ENCODE results near the gene RACK1.
A peak's percentile ranks its signal among the peaks of the same experiment; 100 is the strongest.
"Not testable (repeated sequence)": the region's sequence is repeated elsewhere in the genome, so short reads cannot be mapped to it uniquely, and the experiment has no call there.

RACK1 gene

GRCh38 chr5:181219262-181220177 is 24.2 kb downstream of the RACK1 start:
- TF ChIP-seq, protein P1, sequence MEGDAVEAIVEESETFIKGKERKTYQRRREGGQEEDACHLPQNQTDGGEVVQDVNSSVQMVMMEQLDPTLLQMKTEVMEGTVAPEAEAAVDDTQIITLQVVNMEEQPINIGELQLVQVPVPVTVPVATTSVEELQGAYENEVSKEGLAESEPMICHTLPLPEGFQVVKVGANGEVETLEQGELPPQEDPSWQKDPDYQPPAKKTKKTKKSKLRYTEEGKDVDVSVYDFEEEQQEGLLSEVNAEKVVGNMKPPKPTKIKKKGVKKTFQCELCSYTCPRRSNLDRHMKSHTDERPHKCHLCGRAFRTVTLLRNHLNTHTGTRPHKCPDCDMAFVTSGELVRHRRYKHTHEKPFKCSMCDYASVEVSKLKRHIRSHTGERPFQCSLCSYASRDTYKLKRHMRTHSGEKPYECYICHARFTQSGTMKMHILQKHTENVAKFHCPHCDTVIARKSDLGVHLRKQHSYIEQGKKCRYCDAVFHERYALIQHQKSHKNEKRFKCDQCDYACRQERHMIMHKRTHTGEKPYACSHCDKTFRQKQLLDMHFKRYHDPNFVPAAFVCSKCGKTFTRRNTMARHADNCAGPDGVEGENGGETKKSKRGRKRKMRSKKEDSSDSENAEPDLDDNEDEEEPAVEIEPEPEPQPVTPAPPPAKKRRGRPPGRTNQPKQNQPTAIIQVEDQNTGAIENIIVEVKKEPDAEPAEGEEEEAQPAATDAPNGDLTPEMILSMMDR (IDR thresholded peaks at IDR 0.05; ENCODE audit: unreplicated experiment in 3 of 3) = no peak
- no peaks in the 10 kb centered on the region for H3K9me3 Mint-ChIP-seq

DNA sequence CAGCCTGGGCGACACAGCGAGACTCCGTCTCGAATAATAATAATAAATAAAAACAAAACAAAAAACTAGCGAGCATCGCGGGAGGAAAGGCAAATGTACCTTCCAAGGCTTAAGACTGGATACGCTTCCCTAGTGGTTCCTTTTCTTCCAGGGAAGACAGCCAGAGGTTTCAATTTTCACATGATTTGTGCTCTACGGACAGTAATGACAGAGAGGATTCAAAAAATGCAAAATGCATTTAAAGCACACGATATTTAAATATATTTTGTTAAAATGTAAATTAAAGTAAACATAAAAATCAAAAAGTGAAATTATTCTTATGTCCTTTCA is 24.9 kb downstream of the RACK1 start:
- H3K4me3 Mint-ChIP-seq = peak overlapping the region; percentile 85 to 94 (median 93)
- peaks cover 36% of the 10 kb centered on the region for H3K27me3 Mint-ChIP-seq (ENCODE audit: low read depth)
- no peaks in the 10 kb centered on the region for H3K36me3 Mint-ChIP-seq (ENCODE audit: low read depth)
- peaks cover 18% of the 10 kb centered on the region for H3K4me1 Mint-ChIP-seq
- no peak overlapping the region for H3K27ac Mint-ChIP-seq
- TF ChIP-seq, protein P1 (IDR thresholded peaks at IDR 0.05; ENCODE audit: unreplicated experiment in 3 of 3) = no peak
- no peaks in the 10 kb centered on the region for H3K9me3 Mint-ChIP-seq

More at GRCh38 chr5:181219262-181220177, 24.2 kb downstream of the RACK1 start:
- Mint-ChIP-seq H3K27me3 (ENCODE audit: low read depth) (peaks cover 31% of the 10 kb centered on the region), H3K36me3 (ENCODE audit: low read depth) (no peaks in the 10 kb centered on the region), H3K4me1 (peaks cover 24% of the 10 kb centered on the region), H3K4me3 (peak overlapping the region; percentile 70 to 76 (median 72)), H3K27ac (no peak overlapping the region)

- peaks cover 41% of the 10 kb centered on the region for H3K27me3 Mint-ChIP-seq (ENCODE audit: low read depth)
- peak overlapping the region; percentile 85 to 94 (median 93) for H3K4me3 Mint-ChIP-seq
- H3K4me1 Mint-ChIP-seq = peaks cover 24% of the 10 kb centered on the region
- no peaks in the 10 kb centered on the region for H3K36me3 Mint-ChIP-seq (ENCODE audit: low read depth)
- TF ChIP-seq, protein P1 (IDR thresholded peaks at IDR 0.05; ENCODE audit: unreplicated experiment in 3 of 3) = no peak
- H3K9me3 Mint-ChIP-seq = no peaks in the 10 kb centered on the region
- peak overlapping the region in 1 of 3 experiments; percentile 79 for H3K27ac Mint-ChIP-seq
Observed at GRCh38 chr5:181217803-181218062, 26.0 kb downstream of the RACK1 start.

GRCh38 chr5:181217111-181217802 is 26.4 kb downstream of the RACK1 start:
- peak overlapping the region in 1 of 3 experiments; percentile 79 for H3K27ac Mint-ChIP-seq
- no peaks in the 10 kb centered on the region for H3K9me3 Mint-ChIP-seq
- peaks cover 24% of the 10 kb centered on the region for H3K4me1 Mint-ChIP-seq
- no peaks in the 10 kb centered on the region for H3K36me3 Mint-ChIP-seq (ENCODE audit: low read depth)
- H3K27me3 Mint-ChIP-seq (ENCODE audit: low read depth) = peaks cover 43% of the 10 kb centered on the region
- H3K4me3 Mint-ChIP-seq = peak overlapping the region; percentile 85 to 94 (median 93)
- TF ChIP-seq, protein P1 (IDR thresholded peaks at IDR 0.05; ENCODE audit: unreplicated experiment in 3 of 3) = no peak

DNA sequence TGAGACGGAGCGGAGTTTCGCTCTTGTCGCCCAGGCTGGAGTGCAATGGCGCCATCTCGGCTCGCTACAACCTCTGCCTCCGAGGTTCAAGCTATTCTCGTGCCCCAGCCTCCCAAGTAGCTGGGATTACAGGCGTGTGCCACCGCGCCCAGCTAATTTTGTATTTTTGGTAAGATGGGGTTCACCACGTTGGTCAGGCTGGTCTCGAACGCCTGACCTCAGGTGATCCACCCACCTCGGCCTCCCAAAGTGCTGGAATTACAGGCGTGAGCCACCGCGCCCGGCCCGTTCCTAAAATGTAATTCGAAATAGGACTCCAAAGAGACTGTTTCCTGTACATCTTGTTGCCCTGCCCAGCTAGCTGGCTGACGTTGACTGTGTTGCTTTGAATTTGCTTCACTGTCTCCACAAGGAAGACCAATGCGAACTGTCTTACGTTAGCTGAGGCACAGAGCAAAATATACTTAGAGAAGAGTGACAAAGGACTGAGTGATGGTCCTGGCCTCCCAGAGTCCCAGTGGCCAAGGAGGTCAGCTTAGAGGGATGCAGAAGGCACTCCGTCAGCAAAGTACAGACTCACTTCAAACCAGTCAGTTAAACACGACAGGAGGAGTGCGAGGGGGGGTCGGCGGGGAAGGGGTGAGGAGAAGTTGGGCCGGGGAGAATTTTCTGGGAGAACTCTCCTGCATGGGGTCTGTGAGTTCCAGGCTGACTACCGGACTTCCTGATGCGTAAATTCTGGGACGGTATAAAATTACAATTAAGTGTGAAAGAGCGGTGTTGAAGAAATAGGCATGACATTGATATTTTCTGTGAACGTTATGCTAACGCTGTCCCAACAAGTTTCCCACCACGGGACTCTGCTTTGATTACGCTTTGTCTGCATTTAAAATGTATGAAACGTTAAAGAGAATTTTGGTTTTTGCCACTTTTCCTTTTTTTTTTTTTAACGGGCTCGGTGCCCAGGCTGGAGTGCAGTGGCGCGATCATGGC is 27.4 kb downstream of the RACK1 start:
- H3K27me3 Mint-ChIP-seq (ENCODE audit: low read depth) = peaks cover 46% of the 10 kb centered on the region
- no peaks in the 10 kb centered on the region for H3K9me3 Mint-ChIP-seq
- peak overlapping the region in 1 of 3 experiments; percentile 61 for H3K27ac Mint-ChIP-seq
- H3K4me3 Mint-ChIP-seq = peak overlapping the region; percentile 76 to 94 (median 85)
- H3K4me1 Mint-ChIP-seq = peaks cover 24% of the 10 kb centered on the region
- H3K36me3 Mint-ChIP-seq (ENCODE audit: low read depth) = no peaks in the 10 kb centered on the region
- TF ChIP-seq, protein P1 (IDR thresholded peaks at IDR 0.05; ENCODE audit: unreplicated experiment in 3 of 3) = no peak

DNA sequence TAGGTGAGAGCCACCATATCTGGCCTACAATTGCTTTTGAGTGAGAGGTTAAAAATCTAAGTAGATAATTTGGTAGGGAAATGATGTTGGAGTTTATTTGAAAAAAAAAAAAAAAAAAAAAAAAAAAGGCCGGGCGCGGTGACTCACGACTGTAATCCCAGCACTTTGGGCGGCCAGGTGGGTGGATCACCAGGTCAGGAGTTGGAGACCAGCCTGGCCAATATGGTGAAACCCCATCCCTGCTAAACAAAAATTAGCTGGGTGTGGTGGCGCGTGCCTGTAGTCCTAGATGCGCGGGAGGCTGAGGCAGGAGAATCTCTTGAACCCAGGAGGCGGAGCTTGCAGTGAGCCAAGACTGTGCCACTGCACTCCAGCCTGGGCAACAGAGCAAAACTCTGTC is 29.5 kb downstream of the RACK1 start:
- H3K27me3 Mint-ChIP-seq (ENCODE audit: low read depth) = peaks cover 42% of the 10 kb centered on the region
- H3K4me1 Mint-ChIP-seq = peaks cover 24% of the 10 kb centered on the region
- not testable (repeated sequence) for H3K36me3 Mint-ChIP-seq (ENCODE audit: low read depth)

More for the DNA sequence above, 29.5 kb downstream of the RACK1 start:
- not testable (repeated sequence) for H3K9me3 Mint-ChIP-seq, H3K27ac Mint-ChIP-seq
- H3K4me3 Mint-ChIP-seq = peak overlapping the region in 1 of 3 experiments; percentile 49
